HEK293 (cell line): ENCODE measurements around the gene CXorf65.

Source experiments
- AEBP2 ChIP-seq: fragments of 450-650 bp; formaldehyde crosslinking; IDR thresholded peaks from 2 replicates; pipeline ENCODE4 v1.5.1; 2016; ENCODE audit warnings: missing biosample characterization, missing genetic modification characterization, borderline replicate concordance
- BCL11A ChIP-seq: fragments of 450-650 bp; formaldehyde crosslinking; IDR thresholded peaks from 2 replicates; pipeline ENCODE4 v1.5.1; 2016; ENCODE audit warnings: low read depth, missing biosample characterization, missing genetic modification characterization
- BCL6B ChIP-seq: fragments of 450-650 bp; formaldehyde crosslinking; IDR thresholded peaks from 2 replicates; pipeline ENCODE4 v1.5.1; 2017; ENCODE audit warnings: missing biosample characterization, missing genetic modification characterization
- GFI1B ChIP-seq: fragments of 450-650 bp; formaldehyde crosslinking; IDR thresholded peaks from 2 replicates; pipeline ENCODE4 v1.5.1; 2016; ENCODE audit warnings: missing biosample characterization, missing genetic modification characterization
- HOXA7 ChIP-seq: sonication (generic); formaldehyde crosslinking; IDR thresholded peaks from 2 replicates; pipeline ENCODE4 v1.8.1; 2022; ENCODE audit warnings: missing genetic modification reagents, borderline replicate concordance
- PATZ1 ChIP-seq: fragments of 450-650 bp; formaldehyde crosslinking; IDR thresholded peaks from 2 replicates; pipeline ENCODE4 v1.5.1; 2016; ENCODE audit warnings: missing biosample characterization, missing genetic modification characterization
- PRDM2 ChIP-seq: fragments of 450-650 bp; formaldehyde crosslinking; IDR thresholded peaks from 2 replicates; pipeline ENCODE4 v1.5.1; 2016; ENCODE audit warnings: missing biosample characterization, missing genetic modification characterization, borderline replicate concordance
- SCRT2 ChIP-seq: fragments of 450-650 bp; formaldehyde crosslinking; IDR thresholded peaks from 2 replicates; pipeline ENCODE4 v1.5.1; 2016; ENCODE audit warnings: missing biosample characterization, missing genetic modification characterization
- TRIM28 ChIP-seq: IDR thresholded peaks from 2 replicates; pipeline ENCODE4 v1.6.1; 2011; ENCODE audit warnings: low read length, control low read depth, borderline replicate concordance
- YY1 ChIP-seq: fragments of 450-650 bp; formaldehyde crosslinking; IDR thresholded peaks from 2 replicates; pipeline ENCODE4 v1.5.1; 2018; ENCODE audit warnings: missing biosample characterization, missing genetic modification characterization
- ZBTB48 ChIP-seq: fragments of 450-650 bp; formaldehyde crosslinking; IDR thresholded peaks from 2 replicates; pipeline ENCODE4 v1.5.1; 2016; ENCODE audit warnings: missing biosample characterization, missing genetic modification characterization
- ZEB2 ChIP-seq: fragments of 450-650 bp; formaldehyde crosslinking; IDR thresholded peaks from 2 replicates; pipeline ENCODE4 v1.5.1; 2016; ENCODE audit warnings: missing biosample characterization, missing genetic modification characterization
- ZNF114 ChIP-seq: fragments of 450-650 bp; formaldehyde crosslinking; IDR thresholded peaks from 2 replicates; pipeline ENCODE4 v1.5.0; 2017; ENCODE audit warnings: missing biosample characterization, missing genetic modification characterization
- ZNF138 ChIP-seq: fragments of 450-650 bp; formaldehyde crosslinking; IDR thresholded peaks from 2 replicates; pipeline ENCODE4 v1.5.1; 2016; ENCODE audit warnings: missing biosample characterization, missing genetic modification characterization, borderline replicate concordance
- ZNF157 ChIP-seq: fragments of 450-650 bp; formaldehyde crosslinking; IDR thresholded peaks from 2 replicates; pipeline ENCODE4 v1.5.1; 2016; ENCODE audit warnings: missing biosample characterization, missing genetic modification characterization
- ZNF16 ChIP-seq: fragments of 450-650 bp; formaldehyde crosslinking; IDR thresholded peaks from 2 replicates; pipeline ENCODE4 v1.5.1; 2016; ENCODE audit warnings: low read depth, missing biosample characterization, missing genetic modification characterization
- ZNF174 ChIP-seq: fragments of 450-650 bp; formaldehyde crosslinking; IDR thresholded peaks from 2 replicates; pipeline ENCODE4 v1.5.0; 2017; ENCODE audit warnings: missing biosample characterization, mild to moderate bottlenecking, missing genetic modification characterization
- ZNF2 ChIP-seq: fragments of 450-650 bp; formaldehyde crosslinking; IDR thresholded peaks from 2 replicates; pipeline ENCODE4 v1.5.1; 2016; ENCODE audit warnings: missing biosample characterization, missing genetic modification characterization
- ZNF23 ChIP-seq: fragments of 450-650 bp; formaldehyde crosslinking; IDR thresholded peaks from 2 replicates; pipeline ENCODE4 v1.5.1; 2016; ENCODE audit warnings: missing biosample characterization, missing genetic modification characterization, borderline replicate concordance
- ZNF24 ChIP-seq: fragments of 450-650 bp; formaldehyde crosslinking; IDR thresholded peaks from 2 replicates; pipeline ENCODE4 v1.5.1; 2016; ENCODE audit warnings: missing biosample characterization, missing genetic modification characterization
- ZNF324 ChIP-seq: fragments of 450-650 bp; formaldehyde crosslinking; IDR thresholded peaks from 2 replicates; pipeline ENCODE4 v1.5.1; 2016; ENCODE audit warnings: missing biosample characterization, missing genetic modification characterization
- ZNF366 ChIP-seq: fragments of 450-650 bp; formaldehyde crosslinking; conservative IDR thresholded peaks from 2 replicates; pipeline ENCODE4 v1.5.1; 2016; ENCODE audit warnings: missing biosample characterization, missing genetic modification characterization
- ZNF391 ChIP-seq: fragments of 450-650 bp; formaldehyde crosslinking; IDR thresholded peaks from 2 replicates; pipeline ENCODE4 v1.5.1; 2016; ENCODE audit warnings: low read depth, missing biosample characterization, missing genetic modification characterization, borderline replicate concordance
- ZNF529 ChIP-seq: fragments of 450-650 bp; formaldehyde crosslinking; IDR thresholded peaks from 2 replicates; pipeline ENCODE4 v1.5.1; 2017; ENCODE audit warnings: missing genetic modification characterization, missing biosample characterization; ENCODE audit not compliant: insufficient replicate concordance
- ZNF623 ChIP-seq: fragments of 450-650 bp; formaldehyde crosslinking; IDR thresholded peaks from 2 replicates; pipeline ENCODE4 v1.5.1; 2016; ENCODE audit warnings: missing biosample characterization, missing genetic modification characterization
- ZNF785 ChIP-seq: fragments of 450-650 bp; formaldehyde crosslinking; IDR thresholded peaks from 2 replicates; pipeline ENCODE4 v1.5.1; 2016; ENCODE audit warnings: missing biosample characterization, missing genetic modification characterization
- ZNF830 ChIP-seq: fragments of 450-650 bp; IDR thresholded peaks from 2 replicates; pipeline ENCODE4 v1.5.0; 2018; ENCODE audit warnings: missing biosample characterization, missing genetic modification characterization, low read depth, mild to moderate bottlenecking, moderate library complexity
- ZNF837 ChIP-seq: fragments of 450-650 bp; formaldehyde crosslinking; IDR thresholded peaks from 2 replicates; pipeline ENCODE4 v1.5.1; 2016; ENCODE audit warnings: missing biosample characterization, missing genetic modification characterization
- ZSCAN23 ChIP-seq: fragments of 450-650 bp; formaldehyde crosslinking; IDR thresholded peaks from 2 replicates; pipeline ENCODE4 v1.5.1; 2016; ENCODE audit warnings: missing biosample characterization, missing genetic modification characterization
- ZSCAN30 ChIP-seq: fragments of 450-650 bp; IDR thresholded peaks from 2 replicates; pipeline ENCODE4 v1.5.1; 2018; ENCODE audit warnings: missing biosample characterization, mild to moderate bottlenecking, missing genetic modification characterization, moderate library complexity

Gene CXorf65

GRCh38 chrX:71068044-71068918, 38.3 kb downstream of the CXorf65 start, which contains the start of gene SNX12 (continued):
- TF ChIP-seq ZNF138 (tag by site-specific recombination) (no peak), ZNF785 (no peak), BCL11A (tag by site-specific recombination) (no peak), PRDM2 (no peak), SCRT2 (0 out of 2 replicates have a peak, but pooled peaks have one; percentile 14), ZSCAN23 (tag by site-specific recombination) (no peak), ZNF837 (tag by site-specific recombination) (no peak), TRIM28 (peak; percentile 43; the same call in 1 of the 2 replicates), AEBP2 (tag by site-specific recombination) (no peak), ZNF16 (tag by site-specific recombination) (no peak), ZNF830 (no peak), BCL6B (tag by site-specific recombination) (peak; percentile 5; the same call in 1 of the 2 replicates), YY1 (tag by site-specific recombination) (peak; percentile 50; the same call in 1 of the 2 replicates), ZNF2 (no peak), ZNF174 (no peak), ZBTB48 (0 out of 2 replicates have a peak, but pooled peaks have one; percentile 9), ZNF391 (tag by site-specific recombination) (0 out of 2 replicates have a peak, but pooled peaks have one; percentile 39), ZSCAN30 (tag by site-specific recombination) (peak; percentile 88), ZNF23 (tag by site-specific recombination) (no peak), ZNF529 (no peak), ZNF114 (tag by site-specific recombination) (no peak), ZEB2 (tag by site-specific recombination) (peak; percentile 57), PATZ1 (tag by site-specific recombination) (peak; percentile 84; the same call in 1 of the 2 replicates), GFI1B (tag by site-specific recombination) (no peak), ZNF623 (no peak), ZNF24 (no peak), HOXA7 (CRISPR knock-in tag) (no peak), ZNF157 (no peak), ZNF366 (tag by site-specific recombination) (no peak; the same call in 1 of the 2 replicates), ZNF324 (tag by site-specific recombination) (no peak; the same call in 1 of the 2 replicates)
